Activated naive CD4-positive, alpha-beta T cell treated with anti-CD3 and anti-CD28 coated beads, Interleukin-2, amount 10 ng/mL, durations not matched to agents 7 days and 5 days (primary cell): ENCODE results near the gene DNAJB9.

Experiments
- CTCF ChIA-PET: fragments of 350-600 bp; sonication (Branson Sonifier 250); formaldehyde crosslinking; loops from one replicate; lab custom pipeline; 2021; ENCODE audit warnings: antibody characterized with exemption; lab: Charles Lee
- DNase-seq: peaks from one replicate; pipeline ENCODE4 v3.0.0-alpha.2; 2020
- H3K27ac Mint-ChIP-seq: one replicate; pipeline ENCODE4 v1.8.0; 2021; ENCODE audit warnings: mild to moderate bottlenecking, moderate library complexity, mixed read lengths
- H3K27me3 Mint-ChIP-seq: one replicate; pipeline ENCODE4 v1.8.0; 2021; ENCODE audit warnings: mild to moderate bottlenecking, mixed read lengths
- H3K36me3 Mint-ChIP-seq: one replicate; pipeline ENCODE4 v1.8.0; 2021; ENCODE audit warnings: mixed read lengths
- H3K4me1 Mint-ChIP-seq: one replicate; pipeline ENCODE4 v1.8.0; 2021; ENCODE audit warnings: mixed read lengths
- H3K4me3 Mint-ChIP-seq: one replicate; pipeline ENCODE4 v1.8.0; 2021; ENCODE audit warnings: mild to moderate bottlenecking, moderate library complexity, mixed read lengths
- H3K9me3 Mint-ChIP-seq: one replicate; pipeline ENCODE4 v1.8.0; 2021; ENCODE audit warnings: mixed read lengths

DNAJB9 gene

DNA sequence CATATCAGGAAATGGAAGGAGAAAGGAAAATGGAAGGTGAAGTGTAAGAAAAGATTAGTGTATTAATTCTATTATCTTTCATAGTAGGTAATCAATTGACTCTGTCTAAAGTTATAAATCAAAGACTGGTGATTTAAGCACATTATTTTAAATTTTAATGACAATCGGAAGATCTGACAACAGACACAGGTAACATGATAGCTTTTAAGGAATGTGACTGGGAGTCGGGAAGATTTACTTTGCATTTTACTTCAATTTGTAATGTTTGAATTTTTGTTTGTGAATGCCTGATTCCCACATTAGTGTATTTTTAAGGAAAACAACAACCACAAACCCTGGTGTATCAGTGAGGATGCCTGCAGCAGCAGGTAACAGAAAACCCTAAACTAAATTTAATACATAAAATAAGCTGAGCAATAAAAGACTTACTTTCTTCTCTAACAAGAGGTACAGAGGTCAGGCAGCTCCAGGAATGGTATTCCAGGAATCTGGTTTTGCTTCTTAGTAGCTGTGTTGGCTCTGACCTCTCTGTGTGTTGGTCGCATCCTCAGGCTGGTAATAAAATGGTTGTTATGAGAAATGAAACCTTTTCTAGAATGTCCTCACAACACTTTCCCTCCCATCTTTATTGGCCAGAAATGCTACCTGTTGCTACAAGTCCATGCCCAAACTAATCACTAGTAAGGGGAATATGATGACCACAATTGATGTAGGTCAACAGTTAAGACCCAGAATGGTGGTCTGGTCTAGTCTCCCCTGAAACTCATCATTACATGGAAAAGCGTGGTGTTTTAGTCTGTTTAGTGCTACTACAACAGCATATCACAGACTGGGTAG, 12.2 kb downstream of the DNAJB9 start:
- CTCF ChIA-PET = no interaction called here
- Mint-ChIP-seq H3K27ac (no peak overlapping the region), H3K27me3 (peaks cover 9% of the 10 kb centered on the region), H3K36me3 (peaks cover 14% of the 10 kb centered on the region), H3K4me3 (no peak overlapping the region), H3K4me1 (no peaks in the 10 kb centered on the region), H3K9me3 (peaks cover 4% of the 10 kb centered on the region)
- DNase-seq = no peak

DNA sequence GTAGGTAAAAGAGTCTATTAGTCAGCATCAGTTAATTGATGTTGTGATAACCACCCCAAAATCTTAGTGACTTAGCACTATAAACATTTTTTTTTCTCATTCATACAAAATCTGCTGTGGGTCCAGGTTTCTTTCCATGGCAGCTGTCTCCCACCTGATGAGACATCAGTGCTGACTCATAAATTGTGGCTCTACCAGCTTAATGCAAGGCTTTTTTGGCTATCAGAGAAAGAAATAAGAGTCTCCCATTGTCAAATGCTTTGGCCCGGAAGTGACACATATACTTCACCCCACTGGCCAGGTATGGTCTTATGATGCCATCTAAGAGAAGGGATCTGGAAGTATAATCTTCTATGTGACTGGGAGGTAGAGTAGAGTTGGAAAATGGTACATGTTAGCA, 14.5 kb downstream of the DNAJB9 start:
- H3K27ac Mint-ChIP-seq = no peak overlapping the region
- H3K4me3 Mint-ChIP-seq = no peak overlapping the region
- H3K9me3 Mint-ChIP-seq = peaks cover 4% of the 10 kb centered on the region
- DNase-seq = no peak
- CTCF ChIA-PET = no interaction called here
- peaks cover 5% of the 10 kb centered on the region for H3K36me3 Mint-ChIP-seq
- no peaks in the 10 kb centered on the region for H3K4me1 Mint-ChIP-seq
- peaks cover 16% of the 10 kb centered on the region for H3K27me3 Mint-ChIP-seq

DNA sequence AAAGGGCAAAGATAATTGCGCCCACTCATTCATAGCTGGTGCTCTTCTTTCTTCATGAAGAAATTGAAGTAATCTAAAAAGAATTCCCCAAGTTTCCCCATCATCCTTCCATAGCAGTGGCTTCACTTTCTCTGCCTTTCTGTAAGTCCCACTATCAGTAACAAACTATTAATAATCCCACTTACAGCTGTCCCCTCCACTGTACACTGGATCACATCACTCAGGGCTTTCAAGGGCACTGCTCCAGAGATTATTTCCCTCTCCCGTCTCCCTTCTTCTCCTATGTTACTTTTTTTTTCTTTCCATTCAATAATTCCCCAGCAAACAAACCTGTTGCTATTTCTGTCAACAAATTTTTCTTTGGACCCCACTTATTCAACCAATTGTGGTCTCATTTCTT, 16.2 kb downstream of the DNAJB9 start:
- H3K27me3 Mint-ChIP-seq = peaks cover 16% of the 10 kb centered on the region
- H3K36me3 Mint-ChIP-seq = no peaks in the 10 kb centered on the region
- H3K9me3 Mint-ChIP-seq = no peaks in the 10 kb centered on the region
- H3K27ac Mint-ChIP-seq = no peak overlapping the region
- H3K4me3 Mint-ChIP-seq = no peak overlapping the region
- no peaks in the 10 kb centered on the region for H3K4me1 Mint-ChIP-seq
- DNase-seq = no peak
- CTCF ChIA-PET = no interaction called here

DNA sequence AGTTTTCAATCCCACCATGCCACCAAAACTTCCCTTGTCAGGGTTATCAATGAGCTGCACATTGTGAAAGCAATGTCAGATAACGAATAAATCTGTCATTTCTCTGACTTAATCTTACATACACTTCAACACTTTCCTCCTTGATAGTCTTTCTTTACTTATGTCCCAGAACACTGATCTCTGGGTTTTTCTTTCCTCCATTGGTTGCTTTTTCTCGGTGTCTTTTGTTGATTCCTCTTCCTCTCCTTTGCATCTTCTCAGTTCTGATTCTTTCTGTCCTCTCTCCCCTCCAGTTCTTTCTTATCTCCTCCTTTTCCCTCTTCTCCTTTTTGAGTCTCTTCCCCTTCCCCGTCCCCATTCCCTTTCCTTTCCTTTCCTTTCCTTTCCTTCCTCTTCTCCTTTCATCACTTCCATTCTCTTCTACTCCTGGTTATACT, 16.6 kb downstream of the DNAJB9 start:
- no peak overlapping the region for H3K4me3 Mint-ChIP-seq
- no peaks in the 10 kb centered on the region for H3K36me3 Mint-ChIP-seq
- H3K9me3 Mint-ChIP-seq = no peaks in the 10 kb centered on the region
- peaks cover 16% of the 10 kb centered on the region for H3K27me3 Mint-ChIP-seq
- CTCF ChIA-PET = no interaction called here
- no peak for DNase-seq
- H3K27ac Mint-ChIP-seq = no peak overlapping the region
- H3K4me1 Mint-ChIP-seq = no peaks in the 10 kb centered on the region

DNA sequence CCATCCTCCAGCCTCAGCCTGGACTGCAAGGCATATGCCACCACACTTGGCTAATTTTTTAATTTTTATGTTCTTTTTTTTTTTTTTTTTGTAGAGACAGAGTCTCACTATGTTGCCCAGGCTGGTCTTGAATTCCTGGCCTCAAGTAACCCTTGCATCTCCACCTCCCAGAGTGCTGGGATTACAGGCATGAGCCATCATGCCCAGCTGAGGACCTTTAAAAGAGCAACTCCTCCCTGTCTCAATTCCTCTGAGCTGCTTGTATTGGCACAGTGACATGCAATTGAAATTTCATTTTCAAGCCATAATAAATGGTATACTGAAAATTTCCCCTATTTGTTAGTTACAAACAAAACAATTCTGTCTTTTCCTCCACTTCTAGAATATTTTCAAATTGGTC, 19.5 kb downstream of the DNAJB9 start:
- H3K9me3 Mint-ChIP-seq = no peaks in the 10 kb centered on the region
- H3K4me1 Mint-ChIP-seq = no peaks in the 10 kb centered on the region
- CTCF ChIA-PET = no interaction called here
- H3K4me3 Mint-ChIP-seq = no peak overlapping the region
- no peak for DNase-seq
- peaks cover 21% of the 10 kb centered on the region for H3K27me3 Mint-ChIP-seq
- no peaks in the 10 kb centered on the region for H3K36me3 Mint-ChIP-seq
- no peak overlapping the region for H3K27ac Mint-ChIP-seq

DNA sequence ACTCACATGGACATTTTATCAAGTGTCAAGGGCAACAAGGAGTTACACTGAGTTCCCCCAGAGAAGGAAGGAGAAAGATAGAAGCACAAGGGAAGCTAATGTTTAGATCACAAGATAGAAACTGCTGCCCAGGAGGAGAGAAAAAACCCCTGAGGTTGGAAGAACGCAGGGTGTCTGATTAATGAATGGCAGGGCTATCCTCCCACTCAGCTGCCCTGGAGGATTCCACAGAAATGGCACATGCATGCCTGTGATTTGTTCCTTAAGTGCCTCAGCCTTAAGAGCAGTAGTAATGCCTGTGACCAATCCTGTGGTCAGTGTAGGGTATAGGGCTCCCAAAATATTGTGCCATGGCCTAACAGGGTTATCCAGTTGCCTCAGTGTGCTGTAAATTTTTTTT, 20.2 kb downstream of the DNAJB9 start:
- Mint-ChIP-seq H3K36me3 (no peaks in the 10 kb centered on the region), H3K4me1 (no peaks in the 10 kb centered on the region), H3K9me3 (no peaks in the 10 kb centered on the region), H3K27me3 (peaks cover 21% of the 10 kb centered on the region), H3K4me3 (no peak overlapping the region), H3K27ac (no peak overlapping the region)
- DNase-seq = no peak
- CTCF ChIA-PET = no interaction called here

DNA sequence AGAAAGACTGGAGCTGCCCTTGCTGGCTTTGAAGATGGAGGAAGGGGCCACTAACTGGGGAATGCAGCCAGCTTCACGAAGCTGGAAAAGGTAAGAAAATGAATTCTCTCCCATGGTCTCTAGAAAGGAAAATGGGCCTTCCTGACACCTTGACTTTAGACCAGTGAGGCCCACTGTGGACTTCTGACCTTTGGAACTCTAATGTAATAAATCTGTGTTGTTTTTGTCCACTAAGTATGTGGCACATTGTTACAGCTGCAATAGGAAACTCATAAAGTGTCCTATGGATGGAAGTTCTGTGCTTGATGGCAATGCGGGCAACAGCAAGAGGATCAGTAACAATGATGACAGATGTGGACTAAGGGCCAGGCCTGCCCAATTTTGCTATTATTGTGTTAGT, 20.9 kb downstream of the DNAJB9 start:
- CTCF ChIA-PET = no interaction called here

DNA sequence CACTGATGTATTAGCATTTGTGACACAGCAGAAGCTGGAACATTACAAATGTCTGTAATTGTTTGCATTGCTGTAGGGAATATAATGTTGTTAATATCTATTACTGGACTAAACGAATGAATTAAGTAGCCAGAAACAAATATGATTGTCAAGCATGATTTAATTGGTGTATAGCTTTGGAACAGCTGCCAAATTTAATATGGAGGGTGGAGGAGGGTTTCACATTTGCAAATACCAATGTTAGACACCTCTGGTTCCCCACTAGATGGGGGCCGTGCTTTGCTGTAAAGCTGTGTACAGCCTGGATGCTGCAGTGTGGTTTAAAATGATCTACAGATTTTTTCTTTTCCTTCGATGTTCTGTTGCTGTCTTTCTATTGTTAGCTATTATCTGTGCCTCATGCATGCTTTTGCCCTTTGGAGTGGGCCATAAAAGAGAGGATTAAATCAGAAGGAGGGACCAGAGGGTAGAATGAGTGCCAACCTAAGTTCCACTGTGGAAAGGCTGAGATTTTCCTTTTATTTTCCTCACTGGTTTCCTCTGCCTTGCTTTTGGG, 23.1 kb downstream of the DNAJB9 start:
- no peaks in the 10 kb centered on the region for H3K9me3 Mint-ChIP-seq
- H3K27me3 Mint-ChIP-seq = peaks cover 10% of the 10 kb centered on the region
- no peaks in the 10 kb centered on the region for H3K4me1 Mint-ChIP-seq
- H3K27ac Mint-ChIP-seq = no peak overlapping the region
- no peak overlapping the region for H3K4me3 Mint-ChIP-seq
- CTCF ChIA-PET = no interaction called here
- DNase-seq = no peak
- H3K36me3 Mint-ChIP-seq = no peaks in the 10 kb centered on the region

More for the DNA sequence above, 20.9 kb downstream of the DNAJB9 start:
- Mint-ChIP-seq H3K27me3 (peaks cover 22% of the 10 kb centered on the region), H3K27ac (no peak overlapping the region), H3K4me1 (no peaks in the 10 kb centered on the region), H3K9me3 (no peaks in the 10 kb centered on the region), H3K4me3 (no peak overlapping the region), H3K36me3 (no peaks in the 10 kb centered on the region)
- no peak for DNase-seq

DNA sequence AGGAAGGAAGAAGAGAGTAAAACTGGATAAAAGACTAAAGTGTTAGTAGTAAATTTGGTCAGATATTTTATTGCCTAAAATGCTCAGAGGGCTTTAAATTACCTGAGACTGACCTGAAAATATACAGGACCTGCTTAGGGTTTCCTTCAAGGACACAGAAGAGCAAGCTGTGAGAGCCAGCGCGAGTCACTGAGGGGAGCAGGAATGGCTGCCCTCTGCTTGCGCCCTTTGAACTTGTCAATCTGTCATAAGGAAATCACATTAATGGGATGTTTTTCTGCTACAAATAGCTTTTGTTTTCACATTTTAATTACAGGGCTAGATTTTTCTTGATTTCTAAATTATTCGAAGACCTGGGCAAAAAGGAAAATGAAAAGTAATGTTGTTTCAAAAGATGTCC, 26.9 kb downstream of the DNAJB9 start:
- CTCF ChIA-PET = no interaction called here
- Mint-ChIP-seq H3K4me3 (no peak overlapping the region), H3K4me1 (no peaks in the 10 kb centered on the region), H3K27me3 (peaks cover 27% of the 10 kb centered on the region), H3K27ac (no peak overlapping the region), H3K36me3 (no peaks in the 10 kb centered on the region), H3K9me3 (no peaks in the 10 kb centered on the region)
- DNase-seq = no peak

DNA sequence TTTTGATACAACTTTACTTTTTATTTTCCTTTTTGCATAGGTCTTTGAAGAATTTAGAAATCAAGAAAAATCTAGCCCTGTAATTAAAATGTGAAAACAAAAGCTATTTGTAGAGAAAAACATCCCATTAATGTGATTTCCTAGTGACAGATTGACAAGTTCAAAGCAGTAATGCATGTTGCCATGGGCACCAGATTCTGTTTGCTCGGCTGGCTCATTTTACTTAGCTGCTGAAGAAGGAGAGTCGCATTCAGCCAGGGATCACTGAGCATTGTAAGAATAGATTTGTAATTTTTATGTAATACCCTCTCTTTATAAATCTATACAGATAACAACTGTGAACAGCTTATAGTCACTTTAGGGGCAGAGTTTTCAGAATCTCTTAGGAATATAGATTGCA, 28.5 kb downstream of the DNAJB9 start:
- DNase-seq = no peak
- Mint-ChIP-seq H3K9me3 (no peaks in the 10 kb centered on the region), H3K27ac (no peak overlapping the region), H3K27me3 (peaks cover 27% of the 10 kb centered on the region), H3K4me1 (no peaks in the 10 kb centered on the region), H3K4me3 (no peak overlapping the region), H3K36me3 (no peaks in the 10 kb centered on the region)
- CTCF ChIA-PET = no interaction called here

DNA sequence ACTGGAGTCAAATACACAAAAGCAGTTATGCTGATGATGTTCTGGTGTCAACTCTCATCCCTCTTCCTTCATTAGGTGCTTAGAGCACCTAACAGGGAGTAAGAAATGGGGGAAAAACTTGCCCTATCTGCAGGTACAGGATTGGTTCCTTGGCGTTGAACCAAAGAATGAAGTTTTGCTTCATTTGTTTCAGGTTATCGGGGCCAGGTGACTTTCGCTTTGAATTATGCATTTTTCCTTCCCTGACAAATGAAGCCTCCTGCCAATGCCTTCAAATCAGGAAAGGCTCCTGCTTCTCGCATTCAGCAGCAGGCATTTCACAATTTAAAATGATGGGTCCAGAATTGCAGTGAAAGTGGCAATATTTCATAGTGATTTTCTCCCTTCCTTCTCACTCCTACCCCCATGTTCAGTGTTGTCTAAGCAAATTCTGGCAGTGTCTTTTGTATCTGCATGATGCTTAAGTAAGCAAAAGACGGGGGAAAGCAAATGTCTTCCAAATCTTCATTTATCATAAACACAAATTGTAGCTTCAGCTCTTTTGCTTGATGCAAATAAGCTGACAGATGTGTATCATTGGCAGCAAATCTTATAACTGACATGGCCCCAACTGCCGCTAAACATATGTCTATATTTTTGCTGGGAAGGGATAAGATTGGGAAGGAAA, 29.4 kb downstream of the DNAJB9 start:
- no peak for DNase-seq
- CTCF ChIA-PET = no interaction called here
- Mint-ChIP-seq H3K4me1 (no peaks in the 10 kb centered on the region), H3K27ac (no peak overlapping the region), H3K27me3 (peaks cover 22% of the 10 kb centered on the region), H3K9me3 (no peaks in the 10 kb centered on the region), H3K36me3 (no peaks in the 10 kb centered on the region), H3K4me3 (no peak overlapping the region)

DNA sequence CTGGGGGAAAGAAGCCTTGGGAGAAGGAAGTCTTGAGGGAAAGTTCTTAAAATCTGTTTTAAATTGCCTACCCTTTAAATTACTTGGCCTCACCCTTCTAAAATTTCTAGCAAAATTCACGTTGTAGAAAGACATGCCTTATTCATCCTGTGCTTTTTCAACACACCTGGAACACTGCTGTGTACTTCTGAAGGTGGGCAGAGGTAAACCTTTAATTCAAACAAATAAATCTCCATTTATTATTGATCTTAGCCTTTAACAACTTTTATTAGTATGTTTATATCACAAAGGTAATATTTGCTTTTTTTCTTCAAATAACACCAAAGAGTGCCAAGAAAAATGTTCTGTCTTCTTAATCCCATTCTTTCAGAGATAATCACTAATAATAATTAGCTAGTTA, 30.7 kb downstream of the DNAJB9 start:
- Mint-ChIP-seq H3K27me3 (peaks cover 22% of the 10 kb centered on the region), H3K36me3 (no peaks in the 10 kb centered on the region), H3K27ac (no peak overlapping the region), H3K4me3 (no peak overlapping the region), H3K9me3 (no peaks in the 10 kb centered on the region), H3K4me1 (no peaks in the 10 kb centered on the region)
- DNase-seq = no peak
- CTCF ChIA-PET = no interaction called here

DNA sequence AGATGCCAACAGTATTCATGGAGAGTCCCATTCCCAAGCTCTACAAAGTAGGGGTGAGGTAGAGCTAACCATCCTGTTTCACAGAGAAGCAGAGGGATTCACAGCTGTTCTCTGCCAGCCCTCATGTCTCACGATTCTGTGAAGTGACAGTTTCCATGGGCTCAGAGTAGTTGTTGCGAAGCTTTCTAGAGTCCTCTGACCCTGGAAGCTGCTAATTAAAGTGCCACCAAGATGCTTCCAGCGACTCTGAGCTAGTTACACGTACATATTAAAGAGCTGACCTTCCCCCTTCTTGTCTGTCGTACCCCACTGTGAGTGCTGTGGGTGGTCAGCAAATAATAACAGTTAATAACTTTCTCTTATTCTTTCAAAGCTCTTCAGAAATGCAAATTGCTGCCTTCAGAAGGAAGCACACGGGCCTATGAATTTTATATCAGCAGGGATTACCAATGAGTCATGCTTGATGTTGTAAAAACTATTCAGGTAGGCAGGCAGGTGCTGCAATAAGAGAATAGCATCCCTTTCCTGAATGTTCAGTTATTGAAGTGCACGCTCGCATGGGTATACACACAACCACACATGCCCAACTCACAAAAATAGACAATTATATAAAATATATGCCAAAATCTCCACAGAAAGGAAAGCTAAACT, 34.1 kb downstream of the DNAJB9 start:
- H3K27me3 Mint-ChIP-seq = peaks cover 13% of the 10 kb centered on the region
- no peaks in the 10 kb centered on the region for H3K36me3 Mint-ChIP-seq
- H3K27ac Mint-ChIP-seq = no peak overlapping the region
- no peak for DNase-seq
- H3K4me3 Mint-ChIP-seq = no peak overlapping the region
- H3K9me3 Mint-ChIP-seq = no peaks in the 10 kb centered on the region
- H3K4me1 Mint-ChIP-seq = no peaks in the 10 kb centered on the region
- CTCF ChIA-PET = no interaction called here

DNA sequence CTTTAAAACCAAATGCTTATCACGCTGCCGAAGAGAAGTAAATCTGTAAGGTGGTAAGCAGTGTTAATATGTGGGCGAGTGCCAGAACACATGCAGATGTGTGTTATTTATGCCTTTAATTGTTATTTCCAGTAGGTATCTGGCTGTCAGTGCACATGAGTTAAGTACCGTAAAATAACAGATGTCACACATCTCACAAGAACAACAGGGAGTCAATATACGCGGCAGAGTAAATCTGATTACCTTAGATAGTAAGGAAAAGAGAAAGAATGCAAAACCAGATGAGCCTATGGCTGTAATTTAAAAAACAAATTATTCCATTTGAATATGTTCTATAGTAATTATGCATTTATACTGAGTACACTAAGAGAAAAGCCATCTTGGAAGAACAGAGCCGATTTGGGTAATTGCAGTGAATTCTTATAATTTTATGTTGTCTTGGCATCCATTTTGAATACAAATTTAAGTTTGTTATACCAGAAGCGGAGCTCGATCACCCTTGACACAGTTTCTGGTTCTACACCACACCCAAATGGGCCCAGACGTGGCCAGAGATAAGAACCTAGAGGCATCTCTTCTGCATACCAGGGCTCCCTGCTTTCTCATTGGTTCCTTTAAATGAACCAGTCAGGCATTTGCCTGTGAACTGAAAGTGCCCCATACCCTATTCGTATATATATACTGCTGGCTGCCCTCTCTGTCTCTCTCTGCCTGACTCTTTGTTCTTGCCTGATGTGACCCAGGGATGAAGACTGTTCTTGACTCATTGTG, 34.8 kb downstream of the DNAJB9 start:
- Mint-ChIP-seq H3K4me3 (no peak overlapping the region), H3K9me3 (no peaks in the 10 kb centered on the region), H3K27me3 (peaks cover 6% of the 10 kb centered on the region), H3K4me1 (no peaks in the 10 kb centered on the region), H3K27ac (no peak overlapping the region), H3K36me3 (no peaks in the 10 kb centered on the region)
- CTCF ChIA-PET = no interaction called here
- no peak for DNase-seq
